A673 (cell line): Measurements from ENCODE around the gene SIRPB2.

Experiments
- EZH2 ChIP-seq: fragments of 200-600 bp; sonication (generic); IDR thresholded peaks from 2 replicates; pipeline ENCODE4 v1.6.1; 2017; ENCODE audit warnings: borderline replicate concordance, low read depth, mild to moderate bottlenecking, mixed read lengths, antibody characterized with exemption, low read length; ENCODE audit not compliant: poor library complexity, severe bottlenecking
- TF ChIP-seq, protein P1 (sequence below): fragments of 300-800, 200-600 bp; sonication (generic); conservative IDR thresholded peaks from 2 replicates; pipeline ENCODE4 v1.5.1; 2017; ENCODE audit warnings: low read depth, mild to moderate bottlenecking, antibody characterized with exemption, low read length, moderate library complexity, mixed read lengths

DNA sequence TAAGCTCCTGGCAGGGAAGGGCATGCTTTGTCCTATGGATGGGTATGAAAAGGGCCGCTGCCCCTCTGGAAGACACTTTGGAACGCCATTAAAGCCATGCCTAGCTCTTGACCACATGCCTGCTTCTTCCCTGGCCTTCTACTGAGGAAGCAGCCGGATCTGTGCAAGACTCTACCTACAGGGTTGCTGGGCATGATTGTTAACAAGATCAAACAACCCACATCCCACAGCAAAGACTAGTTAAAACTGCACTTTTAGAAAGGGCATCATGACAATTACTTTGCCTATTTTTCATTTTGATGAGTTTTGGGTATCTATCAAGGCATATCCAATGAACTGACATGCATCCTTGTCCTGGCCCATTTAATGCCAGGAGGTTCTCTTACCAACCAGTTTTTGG, 50.1 kb downstream of the SIRPB2 start:
- TF ChIP-seq, protein P1, sequence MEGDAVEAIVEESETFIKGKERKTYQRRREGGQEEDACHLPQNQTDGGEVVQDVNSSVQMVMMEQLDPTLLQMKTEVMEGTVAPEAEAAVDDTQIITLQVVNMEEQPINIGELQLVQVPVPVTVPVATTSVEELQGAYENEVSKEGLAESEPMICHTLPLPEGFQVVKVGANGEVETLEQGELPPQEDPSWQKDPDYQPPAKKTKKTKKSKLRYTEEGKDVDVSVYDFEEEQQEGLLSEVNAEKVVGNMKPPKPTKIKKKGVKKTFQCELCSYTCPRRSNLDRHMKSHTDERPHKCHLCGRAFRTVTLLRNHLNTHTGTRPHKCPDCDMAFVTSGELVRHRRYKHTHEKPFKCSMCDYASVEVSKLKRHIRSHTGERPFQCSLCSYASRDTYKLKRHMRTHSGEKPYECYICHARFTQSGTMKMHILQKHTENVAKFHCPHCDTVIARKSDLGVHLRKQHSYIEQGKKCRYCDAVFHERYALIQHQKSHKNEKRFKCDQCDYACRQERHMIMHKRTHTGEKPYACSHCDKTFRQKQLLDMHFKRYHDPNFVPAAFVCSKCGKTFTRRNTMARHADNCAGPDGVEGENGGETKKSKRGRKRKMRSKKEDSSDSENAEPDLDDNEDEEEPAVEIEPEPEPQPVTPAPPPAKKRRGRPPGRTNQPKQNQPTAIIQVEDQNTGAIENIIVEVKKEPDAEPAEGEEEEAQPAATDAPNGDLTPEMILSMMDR = no peak
- no peak for TF ChIP-seq EZH2
